DMS79 treated with DMSO at 0.1 percent for 48 hours (cell line): ENCODE results near the gene MAN2A1.
"Not testable (repeated sequence)": the region's sequence is repeated elsewhere in the genome, so short reads cannot be mapped to it uniquely, and the experiment has no call there.

Experiments used
- DNase-seq: peaks from one replicate; lab custom pipeline; 2025; lab: John Stamatoyannopoulos, UW

The MAN2A1 gene

DNA sequence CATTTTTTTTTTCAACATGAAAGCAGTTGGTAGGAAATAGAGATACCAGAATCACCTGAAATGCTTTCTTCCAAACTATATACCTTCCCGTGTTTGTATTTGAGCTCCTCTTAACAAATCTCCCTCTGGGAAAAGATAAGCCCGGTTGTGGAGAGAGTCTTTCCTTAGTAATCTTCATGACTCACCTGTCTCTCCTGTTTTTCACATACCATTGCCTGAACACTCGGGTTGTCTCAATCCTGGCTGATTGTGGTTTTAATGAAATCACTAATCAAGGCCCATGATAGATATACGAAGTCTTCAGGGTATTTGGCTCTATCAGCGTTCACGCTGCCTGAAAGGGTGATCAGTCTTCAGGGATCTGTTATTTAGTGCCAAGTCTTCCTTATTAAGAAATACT, 136.7 kb downstream of the MAN2A1 start:
- DNase-seq = no peak

DNA sequence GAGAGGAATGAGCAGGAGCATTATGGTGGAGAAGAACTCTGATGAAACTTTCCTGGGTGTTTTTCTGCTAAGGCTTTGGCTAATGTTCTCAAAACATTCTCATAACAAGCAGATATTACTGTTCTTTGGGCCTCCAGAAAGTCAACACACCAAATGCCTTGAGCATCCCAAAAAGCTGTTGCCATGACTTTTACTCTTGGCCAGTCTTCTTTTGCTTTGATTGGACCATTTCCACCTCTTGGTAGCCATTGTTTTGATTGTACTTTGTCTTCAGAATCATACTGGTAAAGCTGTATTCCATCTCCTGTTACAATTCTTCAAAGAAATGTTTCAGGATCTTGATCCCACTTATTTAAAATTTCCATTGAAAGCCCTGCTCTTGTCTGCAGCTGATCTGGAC, 139.6 kb downstream of the MAN2A1 start:
- no peak for DNase-seq

DNA sequence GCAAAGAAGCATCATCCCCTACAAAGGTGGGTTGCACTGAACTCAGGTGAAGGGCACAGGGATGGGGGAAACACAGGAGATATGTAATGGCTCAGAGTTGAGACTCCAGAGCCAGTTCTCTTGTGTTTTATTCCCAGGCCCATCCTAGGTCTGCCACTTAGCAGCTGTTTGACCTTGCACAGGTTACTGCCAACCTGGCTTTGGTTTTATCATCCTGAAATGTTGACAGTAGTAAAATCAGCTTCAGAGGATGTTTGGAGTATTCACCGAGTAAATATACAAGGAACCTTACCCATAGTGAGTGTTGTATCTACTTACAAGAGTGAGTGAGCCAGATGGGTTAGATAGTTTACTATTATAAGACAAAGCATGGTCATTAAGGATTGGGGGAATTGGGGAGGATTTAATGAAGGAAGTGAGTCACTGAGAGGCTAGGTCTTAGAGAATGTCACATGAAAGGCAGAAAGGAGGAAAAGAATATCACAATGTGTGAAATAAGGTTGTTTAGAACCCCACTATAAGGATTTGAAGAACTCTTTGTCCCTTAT, 141.3 kb downstream of the MAN2A1 start:
- no peak for DNase-seq

DNA sequence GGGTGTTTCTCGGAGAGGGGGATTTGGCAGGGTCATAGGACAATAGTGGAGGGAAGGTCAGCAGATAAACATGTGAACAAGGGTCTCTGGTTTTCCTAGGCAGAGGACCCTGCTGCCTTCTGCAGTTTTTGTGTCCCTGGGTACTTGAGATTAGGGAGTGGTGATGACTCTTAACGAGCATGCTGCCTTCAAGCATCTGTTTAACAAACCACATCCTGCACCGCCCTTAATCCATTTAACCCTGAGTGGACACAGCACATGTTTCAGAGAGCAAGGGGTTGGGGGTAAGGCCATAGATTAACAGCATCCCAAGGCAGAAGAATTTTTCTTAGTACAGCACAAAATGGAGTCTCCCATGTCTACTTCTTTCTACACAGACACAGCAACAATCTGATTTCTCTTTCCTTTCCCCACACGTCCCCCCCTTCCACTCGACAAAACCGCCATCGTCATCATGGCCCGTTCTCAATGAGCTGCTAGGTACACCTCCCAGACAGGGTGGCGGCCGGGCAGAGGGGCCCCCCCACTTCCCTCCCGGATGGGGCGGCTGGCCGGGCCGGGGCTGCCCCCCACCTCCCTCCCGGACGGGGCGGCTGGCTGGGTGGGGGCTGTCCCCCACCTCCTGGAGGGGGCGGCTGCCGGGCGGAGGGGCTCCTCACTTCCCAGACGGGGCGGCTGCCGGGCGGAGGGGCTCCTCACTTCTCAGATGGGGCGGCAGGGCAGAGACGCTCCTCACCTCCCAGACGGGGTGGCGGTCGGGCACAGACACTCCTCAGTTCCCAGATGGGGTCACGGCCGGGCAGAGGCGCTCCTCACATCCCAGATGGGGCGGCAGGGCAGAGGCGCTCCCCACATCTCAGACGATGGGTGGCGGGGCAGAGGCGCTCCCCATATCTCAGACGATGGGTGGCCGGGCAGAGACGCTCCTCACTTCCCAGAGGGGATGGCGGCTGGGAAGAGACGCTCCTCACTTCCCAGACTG, 142.8 kb downstream of the MAN2A1 start:
- not testable (repeated sequence) for DNase-seq

DNA sequence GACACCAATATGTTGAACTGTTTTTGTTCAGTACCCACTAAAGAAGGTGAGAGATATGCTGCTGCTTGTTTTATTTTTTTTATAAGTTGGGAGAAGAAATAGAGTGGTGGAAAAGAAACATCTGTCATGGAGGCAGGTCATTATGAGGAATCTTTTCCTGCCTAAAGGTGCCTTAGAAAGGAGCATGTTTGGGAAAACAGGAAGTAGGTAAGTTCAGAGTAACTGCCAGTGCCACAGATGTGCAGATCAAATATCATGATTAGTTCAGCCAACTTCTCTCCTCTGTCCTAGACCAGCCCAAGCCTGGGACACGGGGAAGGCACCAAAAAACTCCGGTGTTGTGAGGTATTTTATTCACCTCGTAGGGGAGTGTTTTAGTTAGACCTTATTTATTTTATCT, 144.2 kb downstream of the MAN2A1 start:
- DNase-seq = no peak

DNA sequence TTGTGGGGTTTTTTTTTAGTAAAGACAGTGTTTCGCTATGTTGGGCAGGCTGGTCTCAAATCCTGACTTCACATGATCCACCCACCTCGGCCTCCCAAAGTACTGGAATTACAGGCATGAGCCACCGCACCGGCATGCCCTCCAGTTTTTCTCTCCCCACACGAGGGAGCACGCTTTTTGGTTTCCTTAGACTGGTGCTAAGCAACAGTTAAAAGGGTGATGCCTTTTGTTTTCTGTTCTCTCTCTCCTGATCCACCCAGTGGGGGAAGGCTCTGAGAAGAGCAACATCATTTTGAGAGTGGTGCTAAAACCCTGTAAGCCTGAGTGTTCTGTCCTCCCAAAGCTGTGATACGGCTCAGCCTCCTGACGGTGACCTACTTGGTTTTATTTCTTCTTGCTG, 146.6 kb downstream of the MAN2A1 start:
- DNase-seq = no peak

DNA sequence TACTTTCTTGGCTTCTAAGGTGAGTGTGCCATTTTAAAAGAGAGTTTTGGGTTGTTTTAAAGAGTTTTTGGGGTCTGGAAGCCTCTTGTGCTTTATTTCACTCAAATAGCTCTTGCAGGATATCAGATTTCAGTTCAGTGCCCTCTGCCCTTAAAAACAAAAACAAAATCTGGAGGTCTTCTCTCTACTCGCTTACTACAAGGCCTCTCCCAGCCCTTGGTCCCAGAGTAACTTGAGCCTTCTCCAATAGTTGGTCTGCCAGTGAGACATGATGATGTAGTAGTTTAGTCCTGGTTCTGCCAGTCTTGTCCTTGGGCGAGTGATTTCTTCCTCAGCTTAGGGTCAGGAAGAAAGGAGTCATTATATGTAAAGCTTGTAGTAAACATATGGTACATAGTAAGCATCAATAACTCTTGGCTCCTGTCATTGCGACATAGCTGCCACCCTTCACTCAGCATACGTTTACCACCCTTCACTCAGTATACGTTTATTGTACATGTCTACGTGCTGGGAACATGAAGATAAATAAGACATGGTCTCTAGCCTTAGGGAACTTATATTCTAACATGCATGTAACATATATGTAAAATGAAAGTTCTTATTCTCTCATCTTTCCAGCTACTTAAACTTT, 147.6 kb downstream of the MAN2A1 start:
- DNase-seq = no peak

DNA sequence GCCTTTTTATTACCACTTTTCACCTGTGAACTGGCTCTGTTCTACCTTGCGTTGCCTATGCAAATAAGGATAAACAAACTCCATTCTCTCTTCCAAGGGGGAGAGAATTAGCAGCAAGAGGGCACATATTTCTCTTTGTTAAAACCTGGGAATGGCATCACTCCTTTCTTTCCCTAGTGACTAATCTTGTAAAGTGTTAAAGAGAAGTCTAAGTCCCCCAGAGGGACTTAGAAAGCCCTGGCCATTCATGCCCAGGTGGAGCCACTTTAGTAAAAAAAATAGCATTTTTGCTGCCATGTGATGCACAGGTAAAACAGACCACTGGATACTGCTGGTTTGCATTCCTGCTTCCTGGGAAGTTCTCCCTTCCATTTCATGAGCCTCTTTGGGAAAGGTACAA, 148.4 kb downstream of the MAN2A1 start:
- DNase-seq = no peak

DNA sequence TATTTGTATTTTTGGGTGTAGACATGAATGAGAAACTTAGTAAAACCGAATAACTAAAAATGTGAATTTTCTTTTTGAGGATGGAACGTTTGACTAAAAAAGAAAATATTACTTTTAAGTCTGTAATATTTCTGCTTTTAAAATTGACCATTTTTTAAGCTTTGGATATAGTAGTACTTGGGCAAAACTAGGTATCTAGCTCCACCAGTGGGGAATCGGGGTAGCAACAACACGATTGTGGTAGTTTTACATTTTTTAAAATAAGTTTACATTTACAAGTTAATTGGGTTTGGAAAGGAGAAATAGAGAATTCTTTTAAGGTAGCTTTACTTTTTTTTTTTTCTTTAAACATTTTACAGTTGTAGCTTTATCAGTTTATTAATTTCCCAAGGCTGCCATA, 154.4 kb downstream of the MAN2A1 start:
- no peak for DNase-seq

DNA sequence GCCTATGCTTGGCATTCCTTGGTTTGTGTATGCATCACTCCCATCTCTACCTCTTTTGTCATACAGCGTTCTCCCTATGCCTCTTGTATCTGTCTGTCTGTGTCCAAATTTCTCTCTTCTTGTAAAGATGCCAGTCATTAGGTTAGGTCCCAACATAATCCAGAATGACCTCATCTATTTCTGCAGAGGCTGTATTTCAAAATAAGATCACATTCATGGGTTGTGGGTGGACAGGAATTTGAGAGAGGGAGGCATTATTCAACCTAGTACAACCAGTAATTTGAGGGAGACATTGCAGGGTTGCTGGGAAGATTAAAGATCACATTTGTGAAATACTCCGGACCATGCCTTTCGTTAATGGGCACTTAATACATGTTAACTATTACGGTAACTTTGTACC, 155.0 kb downstream of the MAN2A1 start:
- DNase-seq = no peak

DNA sequence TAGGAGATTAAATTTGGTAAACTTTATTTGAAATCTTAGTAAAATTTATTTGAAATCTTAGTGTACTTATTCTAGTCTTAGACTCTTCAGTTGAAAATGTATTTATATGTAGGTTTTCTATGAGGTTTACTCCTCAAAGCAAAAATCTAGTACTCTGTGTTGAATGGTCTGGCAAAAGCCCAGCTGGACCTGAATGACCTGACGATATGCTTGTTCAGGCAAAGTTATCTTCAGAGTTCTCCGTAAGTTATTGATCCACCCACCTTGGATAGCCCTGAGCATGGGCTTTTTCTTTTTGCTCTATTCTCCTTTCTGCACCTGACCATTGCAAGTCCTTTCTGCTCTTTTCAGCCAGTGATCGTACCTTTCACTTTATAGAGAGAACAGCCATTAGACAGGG, 158.4 kb downstream of the MAN2A1 start:
- no peak for DNase-seq

DNA sequence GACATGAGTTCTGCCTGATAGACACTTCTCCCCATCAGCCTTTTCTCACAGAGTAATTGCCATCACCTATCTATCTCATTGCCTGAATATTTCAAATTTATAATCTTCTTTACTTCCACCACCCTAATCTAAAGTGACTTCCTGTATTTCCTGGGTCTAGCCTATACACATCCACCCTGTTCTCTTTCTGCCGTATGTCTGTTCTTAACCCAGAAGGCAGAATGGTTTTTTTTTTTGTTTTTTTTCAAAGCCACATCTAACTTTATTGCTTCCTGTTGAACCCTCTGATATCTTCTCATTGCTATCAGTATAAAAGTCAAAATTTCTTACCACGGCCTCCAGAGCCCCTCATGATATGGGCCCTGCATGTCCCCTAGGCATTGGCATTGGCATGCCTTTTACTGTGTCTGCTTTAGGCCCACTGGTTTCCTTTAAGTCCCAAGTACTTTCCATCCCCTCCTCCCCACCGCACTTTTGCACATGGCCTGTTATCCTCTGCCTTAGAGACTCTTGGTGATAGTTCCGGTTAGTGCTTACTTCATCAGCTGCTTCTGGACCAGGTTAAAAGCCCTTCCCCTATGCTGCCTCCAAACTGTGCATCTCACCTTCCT, 159.9 kb downstream of the MAN2A1 start:
- no peak for DNase-seq

DNA sequence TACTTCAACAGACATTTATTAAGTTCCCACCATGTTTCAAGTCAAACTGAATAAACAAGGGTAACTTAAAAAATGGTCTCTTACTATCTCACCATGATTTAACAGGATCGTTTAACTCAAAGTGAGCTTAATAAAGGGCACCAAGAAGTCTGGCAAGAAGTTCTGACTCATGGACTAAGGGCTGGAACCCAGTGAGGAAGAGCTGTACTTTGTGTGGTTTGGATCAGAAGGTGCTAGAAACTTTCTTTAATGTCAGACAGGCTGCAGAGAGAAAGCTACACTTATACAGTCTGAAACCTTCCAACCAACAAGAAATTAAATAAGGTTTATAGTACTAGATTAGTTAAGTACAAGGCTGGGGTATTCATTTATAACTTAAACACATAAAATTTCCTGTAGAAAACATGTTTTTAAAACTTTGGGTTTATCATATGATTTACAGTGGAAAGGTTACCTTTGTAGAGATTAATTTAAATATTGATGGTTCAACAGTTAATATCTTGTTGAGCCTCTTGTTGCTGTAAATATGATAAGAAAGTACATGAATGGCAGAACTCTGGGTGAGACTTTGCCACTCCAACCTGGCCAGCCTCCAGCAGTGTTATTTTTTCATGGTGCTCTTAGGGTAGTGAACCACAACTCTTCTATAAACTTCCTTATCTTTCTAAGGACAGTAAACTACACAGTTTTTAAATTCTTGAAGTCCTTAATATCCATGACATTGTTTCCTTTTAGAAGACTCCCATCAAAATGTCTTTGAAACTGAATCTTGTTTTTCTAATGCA, 162.8 kb downstream of the MAN2A1 start:
- no peak for DNase-seq

DNA sequence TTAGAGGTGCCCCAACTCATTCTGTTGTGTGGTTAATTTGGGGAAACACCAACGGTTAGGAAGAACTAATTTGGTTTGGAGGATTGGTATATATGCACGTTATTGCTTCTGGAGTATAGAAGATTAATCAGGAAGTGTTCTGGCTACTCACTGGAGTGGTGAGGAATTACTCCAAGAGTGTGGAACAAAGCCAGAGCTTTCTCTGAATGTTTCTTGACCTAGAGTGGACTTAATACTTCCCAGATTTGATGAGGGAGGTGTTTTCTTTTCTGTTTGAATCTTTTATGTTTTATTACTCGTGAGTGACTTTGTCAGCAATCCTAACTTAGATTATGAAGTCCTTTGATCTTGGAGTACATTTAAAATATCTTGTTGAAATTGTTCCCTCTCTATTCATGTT, 163.7 kb downstream of the MAN2A1 start:
- no peak for DNase-seq

DNA sequence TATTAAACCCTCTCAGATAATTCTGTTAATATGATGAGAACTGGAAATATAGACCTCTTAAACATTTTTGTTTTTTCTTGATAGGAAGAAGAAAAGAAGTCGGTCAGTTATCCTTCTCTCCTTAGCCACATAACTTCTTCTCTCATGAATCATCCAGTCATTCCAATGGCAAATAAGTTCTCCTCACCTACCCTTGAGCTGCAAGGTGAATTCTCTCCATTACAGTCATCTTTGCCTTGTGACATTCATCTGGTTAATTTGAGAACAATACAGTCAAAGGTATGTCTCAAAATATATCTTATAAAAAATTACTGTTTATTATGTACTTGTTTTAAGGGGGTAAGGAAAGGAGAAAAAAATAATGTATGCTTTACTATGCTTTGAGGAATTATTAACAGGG, 165.3 kb downstream of the MAN2A1 start:
- DNase-seq = no peak

DNA sequence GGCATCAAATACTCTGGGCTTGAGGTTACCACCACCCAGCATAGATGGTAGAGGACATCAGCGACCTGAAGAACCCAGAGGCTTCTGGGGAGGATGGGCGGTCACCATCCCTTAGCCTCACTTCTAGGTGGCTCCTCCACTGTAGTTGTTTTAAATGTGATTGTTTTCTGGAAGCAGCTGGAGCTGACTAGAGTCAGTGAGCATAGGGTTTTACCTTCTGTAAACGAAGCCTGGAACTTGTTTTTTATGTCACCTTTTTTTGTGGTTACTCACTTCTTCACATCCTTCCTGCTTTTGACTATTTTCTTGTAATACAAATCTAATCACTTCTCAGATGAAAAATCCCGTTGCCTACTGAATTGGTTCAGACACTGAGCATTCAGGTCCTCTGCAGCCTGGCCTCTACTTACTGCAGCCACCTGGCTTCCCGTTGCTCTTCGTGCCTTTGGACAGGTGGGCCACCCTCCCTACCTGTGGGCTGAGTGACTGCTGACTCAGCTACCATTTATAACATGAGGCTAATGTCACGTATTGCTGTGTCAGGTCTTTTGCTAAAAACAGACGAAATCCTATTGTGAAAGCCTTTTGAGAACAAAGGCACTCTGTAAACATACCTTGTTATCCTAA, 167.8 kb downstream of the MAN2A1 start:
- no peak for DNase-seq

DNA sequence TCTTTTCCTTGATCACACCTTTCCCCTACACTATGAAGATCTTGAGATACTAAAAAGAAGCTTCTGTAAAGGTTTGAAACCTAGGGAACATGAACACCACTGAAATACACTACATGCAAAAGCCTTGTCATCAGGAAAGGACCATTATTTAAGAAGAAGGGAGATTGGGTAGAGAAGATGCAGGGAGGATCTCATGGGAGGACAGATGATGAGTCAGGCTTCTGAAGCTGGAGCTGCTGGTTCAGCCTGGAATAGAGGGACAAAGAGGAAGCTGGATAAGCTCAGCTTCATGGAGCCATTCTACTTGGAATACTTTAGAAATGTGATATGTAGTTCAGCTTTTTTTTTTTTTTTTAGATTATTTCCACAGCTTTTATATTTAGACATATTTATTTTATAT, 169.8 kb downstream of the MAN2A1 start:
- no peak for DNase-seq

DNA sequence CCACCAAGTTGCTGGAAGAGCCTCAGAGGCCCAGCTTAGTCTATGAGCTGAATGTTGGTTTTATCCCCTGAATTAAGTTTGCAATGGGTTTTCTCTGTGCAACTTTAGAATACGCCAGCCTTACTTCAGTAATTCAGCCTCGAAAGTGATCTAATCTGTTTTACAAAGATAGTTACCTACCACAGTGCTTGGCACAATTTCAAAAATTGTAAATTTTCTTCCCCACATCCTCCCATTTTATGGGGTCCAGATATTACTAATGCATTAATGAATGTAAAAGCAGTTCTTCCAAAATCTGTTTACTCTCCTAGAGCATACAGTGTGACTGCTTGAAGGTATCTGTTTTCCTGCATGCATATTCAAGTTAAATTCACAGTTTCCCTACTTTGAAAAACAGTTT, 172.6 kb downstream of the MAN2A1 start:
- DNase-seq = no peak

DNA sequence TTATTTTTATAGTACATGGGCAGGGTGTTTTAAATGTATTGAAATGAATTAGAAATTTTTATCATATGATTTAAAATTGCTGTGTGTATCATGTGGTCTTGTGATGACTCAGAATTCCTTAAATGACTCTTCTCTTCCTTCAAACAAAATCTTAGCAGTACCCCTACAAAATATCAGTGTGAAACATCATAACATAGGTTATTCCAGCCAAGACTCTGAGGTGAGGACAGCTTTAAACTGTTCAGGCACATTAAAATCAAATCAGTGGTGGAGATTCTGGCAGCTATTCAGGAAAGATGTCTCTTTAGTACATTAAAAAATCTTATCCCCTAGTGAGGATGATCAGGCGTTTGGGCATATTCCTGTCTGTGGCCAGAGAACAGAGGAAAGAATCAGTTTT, 174.0 kb downstream of the MAN2A1 start:
- DNase-seq = no peak

DNA sequence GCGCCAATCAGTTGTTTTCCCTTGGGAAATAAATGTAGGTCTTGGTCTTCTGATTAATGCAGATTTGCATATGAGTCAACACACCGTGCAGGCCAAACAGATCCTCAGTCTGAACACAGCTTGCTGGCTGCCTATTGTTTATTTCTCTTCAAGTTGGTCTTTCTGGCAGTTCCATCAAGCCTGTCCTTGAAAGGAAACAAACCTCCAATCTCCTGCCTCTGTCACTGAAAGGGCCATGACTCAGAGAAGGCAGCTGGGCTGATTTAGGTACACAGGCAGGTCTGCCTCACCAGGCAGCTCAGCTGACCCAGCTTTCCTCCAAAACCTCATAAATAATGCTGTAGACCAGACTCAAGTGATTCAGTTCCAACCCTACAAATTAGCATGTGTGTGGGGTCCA, 175.9 kb downstream of the MAN2A1 start:
- no peak for DNase-seq

DNA sequence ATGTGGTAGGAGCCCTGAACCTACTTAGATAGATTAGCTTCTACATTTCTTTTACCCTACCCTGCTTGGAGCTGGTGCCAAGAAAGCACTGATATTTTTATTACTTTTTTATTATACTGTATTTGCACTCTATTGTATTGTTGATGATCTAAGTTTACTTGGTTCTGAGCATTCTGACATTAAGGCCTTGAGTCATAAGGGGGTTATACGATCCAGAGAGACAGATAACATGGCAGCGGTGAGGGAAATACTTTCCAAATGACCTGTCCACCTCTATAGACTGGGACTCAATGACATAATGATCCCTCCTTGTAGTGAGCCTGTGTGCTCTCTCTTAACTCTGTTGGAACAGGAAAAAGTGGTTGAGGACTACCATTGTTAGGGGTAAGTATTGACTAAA, 176.3 kb downstream of the MAN2A1 start:
- DNase-seq = no peak

DNA sequence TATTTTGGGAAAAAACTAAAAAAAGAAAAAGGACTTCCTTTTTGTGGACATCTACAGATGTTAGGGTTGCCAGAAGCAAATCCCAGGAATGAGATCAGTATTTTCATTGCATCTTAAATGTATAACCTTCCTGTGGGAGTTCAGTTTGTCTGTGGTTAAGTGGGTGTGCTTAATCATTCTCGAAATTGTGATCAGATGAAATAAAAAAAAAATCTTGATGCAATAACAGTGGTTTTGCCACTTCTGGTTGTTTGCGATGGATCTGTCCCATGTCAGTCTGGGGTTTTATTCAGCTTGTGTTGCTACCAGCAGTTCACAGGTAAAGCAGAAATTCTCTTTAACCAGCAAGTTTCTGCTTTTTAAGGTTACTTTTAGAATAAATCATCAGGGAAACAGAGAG, 179.0 kb downstream of the MAN2A1 start:
- no peak for DNase-seq
